ENCODE results near the gene RAB9A. TPM values are rescaled to one million over a fixed set of nuclear protein-coding genes. Genes with fewer than 3 reads are reported as not detected.
"Not testable (repeated sequence)": the region's sequence is repeated elsewhere in the genome, so short reads cannot be mapped to it uniquely, and the experiment has no call there.

Gene RAB9A
- total and polyA plus RNA-seq, 10 of the 15 experiments (the other 5 are each of a cell fraction or from before 2014, with no cell fraction given), result 42.1 to 142 (median 49.9) TPM

DNA sequence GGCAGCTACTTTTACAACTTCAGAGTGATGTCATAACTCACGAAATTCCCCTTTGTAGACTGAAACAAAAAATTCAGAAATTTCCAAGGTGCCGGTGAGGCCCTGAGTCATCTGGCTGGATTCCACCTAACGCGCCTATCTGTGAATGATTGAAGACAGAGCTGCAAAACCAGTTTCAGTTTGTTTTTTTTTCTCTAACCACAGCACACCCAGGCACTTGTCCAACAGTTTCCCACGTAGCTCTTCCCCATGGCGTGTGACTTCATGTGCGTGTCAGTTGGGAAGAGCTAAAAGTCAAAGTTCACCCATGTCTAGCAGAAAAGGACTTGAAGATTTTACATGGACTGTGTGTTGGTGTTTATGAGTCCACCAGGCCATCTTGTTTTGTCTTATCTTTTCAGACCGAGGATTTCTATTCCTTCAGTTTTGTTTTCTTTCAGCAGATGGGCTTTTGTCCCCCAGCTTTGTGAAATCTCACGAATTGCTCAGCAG is 19.6 kb upstream of the RAB9A start (continued):
- TF ChIP-seq ZBTB11 (CRISPR knock-in tag; IDR thresholded peaks at IDR 0.05) (no peak), BCL11A (IDR thresholded peaks at IDR 0.05; ENCODE audit: low read depth, low read length) (peak; percentile 75), LARP7 (IDR thresholded peaks at IDR 0.05) (no peak), PAX5 (IDR thresholded peaks at IDR 0.05; ENCODE audit: borderline replicate concordance, low read depth, low read length) (peak; percentile 75; the same call in 1 of the 2 replicates)

DNA sequence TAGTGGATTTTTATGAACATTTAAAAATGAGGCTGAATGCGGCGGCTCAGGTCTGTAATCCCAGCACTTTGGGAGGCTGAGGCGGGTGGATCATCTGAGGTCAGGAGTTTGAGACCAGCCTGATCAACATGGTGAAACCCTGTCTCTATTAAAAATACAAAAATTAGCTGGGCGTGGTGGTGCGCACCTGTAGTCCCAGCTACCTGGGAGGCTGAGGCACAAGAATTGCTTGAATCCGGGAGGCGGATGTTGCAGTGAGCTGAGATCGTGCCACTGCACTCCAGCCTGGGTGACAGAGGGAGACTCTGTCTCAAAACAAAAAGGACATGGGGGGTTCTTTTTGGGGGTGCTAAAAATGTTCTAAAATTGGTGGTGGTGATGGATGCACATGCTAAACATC is 19.2 kb upstream of the RAB9A start:
- peak overlapping the region; percentile 92 for H3K27ac ChIP-seq (ENCODE audit: control insufficient read depth, insufficient read depth)
- ChIA-PET SMC1A (ENCODE audit: uncharacterized antibody, unreplicated experiment) (interaction anchor here (1.0 to 4.3 kb wide), 19 partner anchors 8 to 674 kb away, joined by 3 to 136 read pairs (median 5); partner anchors contain the start of genes OFD1, RAB9A and TRAPPC2), CTCF (interaction anchor here (0.5 to 2.8 kb wide), 12 partner anchors 19 to 624 kb away, joined by 3 to 21 read pairs (median 4); partner anchors contain the start of genes OFD1, RAB9A and TRAPPC2), RAD21 (ENCODE audit: unreplicated experiment) (interaction anchor here (0.7 to 6.4 kb wide), 14 partner anchors 11 to 410 kb away, joined by 3 to 103 read pairs (median 12); partner anchors contain the start of genes GEMIN8, OFD1, RAB9A and TRAPPC2), POLR2A (interaction anchor here (0.8 to 4.9 kb wide), 11 partner anchors 15 to 359 kb away, joined by 3 to 49 read pairs (median 7); partner anchors contain the start of genes OFD1, RAB9A and TRAPPC2)
- H4K20me1 ChIP-seq (ENCODE audit: control insufficient read depth, insufficient read depth); FAIRE-seq; DNase-seq (ENCODE audit: low read depth, low spot score); H3K9me3 ChIP-seq (replicated peaks; ENCODE audit: control insufficient read depth, insufficient read depth, low read length); H3K79me2 ChIP-seq (ENCODE audit: control insufficient read depth, insufficient read depth, low read length); H3K27me3 ChIP-seq (replicated peaks in 1 of 2; ENCODE audit: control insufficient read depth in 2 of 2, insufficient read depth in 2 of 2, low read length in 1 of 2); H2AFZ ChIP-seq (ENCODE audit: control insufficient read depth, low read depth, low read length); H3K36me3 ChIP-seq (ENCODE audit: control insufficient read depth in 2 of 2, insufficient read depth in 2 of 2, low read length in 1 of 2); BruUV-seq (replicated peaks): not testable (repeated sequence)
- TF ChIP-seq SMARCA5 (IDR thresholded peaks at IDR 0.05) (peak; percentile 60; the same call in 1 of the 2 replicates), ZNF217 (IDR thresholded peaks at IDR 0.05) (peak; percentile 36; the same call in 1 of the 2 replicates)
- TF ChIP-seq, protein P1, sequence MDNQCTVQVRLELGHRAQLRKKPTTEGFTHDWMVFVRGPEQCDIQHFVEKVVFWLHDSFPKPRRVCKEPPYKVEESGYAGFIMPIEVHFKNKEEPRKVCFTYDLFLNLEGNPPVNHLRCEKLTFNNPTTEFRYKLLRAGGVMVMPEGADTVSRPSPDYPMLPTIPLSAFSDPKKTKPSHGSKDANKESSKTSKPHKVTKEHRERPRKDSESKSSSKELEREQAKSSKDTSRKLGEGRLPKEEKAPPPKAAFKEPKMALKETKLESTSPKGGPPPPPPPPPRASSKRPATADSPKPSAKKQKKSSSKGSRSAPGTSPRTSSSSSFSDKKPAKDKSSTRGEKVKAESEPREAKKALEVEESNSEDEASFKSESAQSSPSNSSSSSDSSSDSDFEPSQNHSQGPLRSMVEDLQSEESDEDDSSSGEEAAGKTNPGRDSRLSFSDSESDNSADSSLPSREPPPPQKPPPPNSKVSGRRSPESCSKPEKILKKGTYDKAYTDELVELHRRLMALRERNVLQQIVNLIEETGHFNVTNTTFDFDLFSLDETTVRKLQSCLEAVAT (IDR thresholded peaks at IDR 0.05), result peak; percentile 87; the same call in 1 of the 2 replicates
- H3K4me1 ChIP-seq (ENCODE audit: control insufficient read depth, insufficient read depth, low read length), result peaks cover 37% of the 10 kb centered on the region
- in situ Hi-C loops (cut with MboI) (loop anchor here (25.0 kb wide), 1 partner anchor 707 kb away; no protein-coding TSS in a partner anchor), intact Hi-C loops (cut with micrococcal nuclease; ENCODE audit: unreplicated experiment) (loop anchor here (1.0 to 10.0 kb wide), 5 partner anchors 22 to 725 kb away; partner anchors contain the start of genes OFD1 and TRAPPC2)
- H3K4me3 ChIP-seq, result peak overlapping the region; percentile 44; the same call in 1 of the 2 replicates
- WGBS (ENCODE audit: insufficient coverage, insufficient replicate concordance, low lambda C conversion rate, missing lambda C conversion rate), result 41% methylated on average over 8 of the region's 8 CpGs
- ATAC-seq, result peak; percentile 15
- H3K9ac ChIP-seq (ENCODE audit: control insufficient read depth, insufficient read depth, low read length), result peak overlapping the region; percentile 58
- peak overlapping the region; percentile 72 for H3K4me2 ChIP-seq (ENCODE audit: control insufficient read depth, insufficient read depth)
